Body of pancreas (tissue), 4 donors: Measurements from ENCODE around the gene APOC4. TPM values are rescaled to one million over a fixed set of nuclear protein-coding genes. Genes with fewer than 3 reads are reported as not detected.

Experiments
- ATAC-seq: fragments of 150-250 bp; one replicate; pipeline ENCODE4 v1.9.1; 2016
- DNase-seq, 4 donors: peaks; one replicate each; pipeline ENCODE4 v3.0.0-alpha.2; 2019
- H3K27ac ChIP-seq, 4 donors: fragments of 200-600 bp; sonication (generic); 1 replicate in 3 of 4; 2 replicates in 1 of 4; pipeline versions ENCODE4 v1.5.1 to v1.6.1; 2016 to 2019; ENCODE audit warnings: mild to moderate bottlenecking in 1 of 4, mixed read lengths in 1 of 4, moderate library complexity in 1 of 4
- H3K27me3 ChIP-seq, 2 donors: fragments of 200-600 bp; sonication (generic); one replicate each; pipeline ENCODE4 v1.6.0; 2016; ENCODE audit warnings: mild to moderate bottlenecking in 1 of 2
- H3K36me3 ChIP-seq, 2 donors: fragments of 200-600 bp; sonication (generic); replicated peaks in 1 of 2; 2 replicates each; pipeline ENCODE4 v1.5.1; 2016; ENCODE audit warnings: low read depth in 2 of 2; ENCODE audit not compliant: insufficient read depth in 1 of 2
- H3K4me1 ChIP-seq: fragments of 200-600 bp; sonication (generic); one replicate; pipeline ENCODE4 v1.6.0; 2016
- H3K4me3 ChIP-seq, 2 donors: fragments of 200-600 bp; sonication (generic); 1 replicate in 1 of 2; 2 replicates in 1 of 2; pipeline ENCODE4 v1.5.1; 2016 to 2019
- H3K9me3 ChIP-seq, 3 donors: fragments of 200-600 bp; sonication (generic); 1 replicate in 2 of 3; 2 replicates in 1 of 3; pipeline ENCODE4 v1.5.1; 2016
- POLR2A ChIP-seq, 3 donors: fragments of 450-650 bp; IDR thresholded peaks; one replicate each; pipeline ENCODE4 v1.6.1; 2016; ENCODE audit warnings: antibody characterized with exemption in 3 of 3, mild to moderate bottlenecking in 2 of 3
- WGBS, 2 donors: methylation state at CpG; one replicate each; pipeline ENCODE4 v1.1.5; 2017; 5-methylcytosine and 5-hydroxymethylcytosine counted together
- intact Hi-C: fragments of 100-400 bp; cut with DNase I; formaldehyde crosslinking; loops from one replicate; pipeline ENCODE4 v1.15.1; 2023
- total RNA-seq, 2 donors: library from RNA; depleted of rRNA; stranded (reverse); fragments of >200 nt; gene quantifications; one replicate each; pipeline ENCODE4 v1.1.0, GENCODE V29; 2016
- TF ChIP-seq, protein P1 (sequence below), 7 experiments: fragments of 450-650 bp in 4 of 7; fragments of 200-600 bp in 3 of 7; sonication (generic) in 3 of 7; IDR thresholded peaks; one replicate each; pipeline ENCODE4 v1.5.1; 2016 to 2019; ENCODE audit warnings: antibody characterized with exemption in 7 of 7

Gene APOC4, protein sequence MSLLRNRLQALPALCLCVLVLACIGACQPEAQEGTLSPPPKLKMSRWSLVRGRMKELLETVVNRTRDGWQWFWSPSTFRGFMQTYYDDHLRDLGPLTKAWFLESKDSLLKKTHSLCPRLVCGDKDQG
- total RNA-seq, result not detected

DNA sequence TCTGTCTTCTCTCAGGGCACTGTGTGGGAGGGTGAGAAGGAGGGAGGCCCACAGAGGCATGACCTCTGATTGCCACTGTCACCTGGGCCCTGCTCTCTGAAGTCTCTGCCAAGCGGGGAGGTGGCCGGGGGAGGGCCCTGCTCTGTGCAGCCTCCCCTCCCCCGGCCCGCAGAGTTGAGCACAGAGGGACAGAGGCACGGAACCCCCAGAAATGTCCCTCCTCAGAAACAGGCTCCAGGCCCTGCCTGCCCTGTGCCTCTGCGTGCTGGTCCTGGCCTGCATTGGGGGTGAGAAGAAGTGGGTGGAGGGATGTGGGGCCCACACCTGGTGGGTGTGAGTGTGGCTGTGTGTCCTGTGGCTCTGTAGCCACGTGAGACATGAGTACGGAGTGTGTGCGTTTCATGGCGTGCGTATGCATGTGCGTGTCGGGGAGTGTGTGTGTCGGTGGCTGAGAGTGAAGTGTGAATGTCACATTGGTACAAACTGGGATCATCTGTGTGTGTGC lies at the start of gene APOC4:
Gene APOC4, plus strand, starts transcription at position 171 of the 505 bp plus-strand sequence. Its CDS starts 41 bp downstream, at position 212.
- TF ChIP-seq, protein P1, sequence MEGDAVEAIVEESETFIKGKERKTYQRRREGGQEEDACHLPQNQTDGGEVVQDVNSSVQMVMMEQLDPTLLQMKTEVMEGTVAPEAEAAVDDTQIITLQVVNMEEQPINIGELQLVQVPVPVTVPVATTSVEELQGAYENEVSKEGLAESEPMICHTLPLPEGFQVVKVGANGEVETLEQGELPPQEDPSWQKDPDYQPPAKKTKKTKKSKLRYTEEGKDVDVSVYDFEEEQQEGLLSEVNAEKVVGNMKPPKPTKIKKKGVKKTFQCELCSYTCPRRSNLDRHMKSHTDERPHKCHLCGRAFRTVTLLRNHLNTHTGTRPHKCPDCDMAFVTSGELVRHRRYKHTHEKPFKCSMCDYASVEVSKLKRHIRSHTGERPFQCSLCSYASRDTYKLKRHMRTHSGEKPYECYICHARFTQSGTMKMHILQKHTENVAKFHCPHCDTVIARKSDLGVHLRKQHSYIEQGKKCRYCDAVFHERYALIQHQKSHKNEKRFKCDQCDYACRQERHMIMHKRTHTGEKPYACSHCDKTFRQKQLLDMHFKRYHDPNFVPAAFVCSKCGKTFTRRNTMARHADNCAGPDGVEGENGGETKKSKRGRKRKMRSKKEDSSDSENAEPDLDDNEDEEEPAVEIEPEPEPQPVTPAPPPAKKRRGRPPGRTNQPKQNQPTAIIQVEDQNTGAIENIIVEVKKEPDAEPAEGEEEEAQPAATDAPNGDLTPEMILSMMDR (IDR thresholded peaks at IDR 0.05), result no peak
- TF ChIP-seq POLR2A (IDR thresholded peaks at IDR 0.05), result no peak
- H3K27ac ChIP-seq, result no peak within 1 kb of the TSS
- H3K27me3 ChIP-seq, result no peaks in the 10 kb centered on the region
- ATAC-seq (no peak), DNase-seq (no peak)
- no peak within 1 kb of the TSS for H3K4me3 ChIP-seq
- no peaks in the 10 kb centered on the region for H3K9me3 ChIP-seq
- no peaks in the 10 kb centered on the region for H3K4me1 ChIP-seq
- intact Hi-C loops, result loop anchor here (5.0 kb wide), 1 partner anchor 35 kb away; the partner anchor contains the start of gene APOE
- WGBS, 2 donors, result 80 to 84% methylated on average over 13 of the region's 14 CpGs
- no peaks in the 10 kb centered on the region for H3K36me3 ChIP-seq

DNA sequence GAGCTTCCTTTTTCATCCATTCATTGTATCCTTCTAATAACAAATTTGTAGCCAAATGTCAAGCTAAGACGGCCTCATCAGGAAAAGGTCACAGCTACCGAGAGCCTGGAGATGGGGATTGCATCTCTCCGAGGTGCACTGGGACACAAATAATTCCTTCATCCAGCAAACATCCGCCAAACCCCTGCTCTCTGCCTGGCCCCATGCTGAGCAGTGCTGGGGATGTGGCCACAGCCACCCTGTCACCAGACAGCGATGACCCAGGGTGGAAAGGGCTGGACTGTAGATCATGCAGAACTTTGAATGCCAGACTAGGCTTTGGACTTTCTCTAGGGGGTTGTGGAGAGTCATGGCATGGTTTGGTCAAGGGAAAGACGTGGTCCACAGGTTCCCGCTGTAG lies 49.1 kb upstream of the APOC4 start:
- Histone ChIP-seq H3K4me1 (peaks cover 23% of the 10 kb centered on the region), H3K4me3 (no peak overlapping the region), H3K27me3 (no peaks in the 10 kb centered on the region), H3K9me3 (no peaks in the 10 kb centered on the region), H3K27ac (no peak overlapping the region), H3K36me3 (peaks cover 6 to 17% of the 10 kb centered on the region in 2 donors)
- TF ChIP-seq POLR2A (IDR thresholded peaks at IDR 0.05), result no peak
- TF ChIP-seq, protein P1 (IDR thresholded peaks at IDR 0.05), result no peak
- DNase-seq, result no peak
- 73 to 79% methylated on average over 7 of the region's 7 CpGs for WGBS, 2 donors
- intact Hi-C loops, result no loop called here
- ATAC-seq, result no peak

GRCh38 chr19:44893332-44894051 lies 48.5 kb upstream of the APOC4 start:
- Histone ChIP-seq H3K36me3 (peaks cover 6 to 14% of the 10 kb centered on the region in 2 donors), H3K4me1 (peaks cover 23% of the 10 kb centered on the region), H3K9me3 (no peaks in the 10 kb centered on the region), H3K27me3 (no peaks in the 10 kb centered on the region), H3K27ac (no peak overlapping the region), H3K4me3 (no peak overlapping the region)
- DNase-seq, result no peak
- intact Hi-C loops, result no loop called here
- WGBS, 2 donors, result 80 to 90% methylated on average over 6 to 15 of the region's 18 CpGs
- ATAC-seq, result no peak
- TF ChIP-seq, protein P1 (IDR thresholded peaks at IDR 0.05), result no peak
- no peak for TF ChIP-seq POLR2A (IDR thresholded peaks at IDR 0.05)

GRCh38 chr19:44894052-44894400 lies 48.0 kb upstream of the APOC4 start:
- Histone ChIP-seq H3K27ac (no peak overlapping the region), H3K4me1 (peaks cover 23% of the 10 kb centered on the region), H3K36me3 (peaks cover 6 to 14% of the 10 kb centered on the region in 2 donors), H3K4me3 (no peak overlapping the region), H3K9me3 (no peaks in the 10 kb centered on the region), H3K27me3 (no peaks in the 10 kb centered on the region)
- intact Hi-C loops, result no loop called here
- TF ChIP-seq, protein P1 (IDR thresholded peaks at IDR 0.05), result no peak
- TF ChIP-seq POLR2A (IDR thresholded peaks at IDR 0.05), result no peak
- WGBS, 2 donors, result 92 to 100% methylated on average over 4 to 6 of the region's 6 CpGs
- no peak for DNase-seq
- no peak for ATAC-seq
